Sciatic nerve (tissue), 2 donors: ENCODE data around the gene PLCH2. TPM values are rescaled to one million over a fixed set of nuclear protein-coding genes. Genes with fewer than 3 reads are reported as not detected.

Source experiments
- ATAC-seq: fragments of 200-7000 bp; cut with Tn5 transposase; one replicate; pipeline ENCODE4 v1.9.1; 2020; ENCODE audit warnings: mild to moderate bottlenecking, moderate library complexity
- DNase-seq: peaks from one replicate; pipeline ENCODE4 v3.0.0-alpha.2; 2020; ENCODE audit warnings: low spot score
- intact Hi-C: fragments of 100-400 bp; cut with DNase I; formaldehyde crosslinking; loops from one replicate; pipeline ENCODE4 v1.14.2; 2022
- total RNA-seq: library from RNA; stranded (reverse); fragmentation: NEBNext Ultra II Directional; extraction: Animal tissue kit (Norgen Biotek cat#: 25700); gene quantifications from one replicate; pipeline ENCODE4 v1.2.1, GENCODE V29; 2021
- donor health status: DM: no; HTN: no; CAD: no.
- donor health status: DM: no; HTN: no; CAD: no.

The PLCH2 gene
- total RNA-seq, 1 donor from 2014 or later, result 1.1 TPM

- intact Hi-C loops, result loop anchor here (5.0 kb wide), 1 partner anchor 83 kb away; no protein-coding TSS in a partner anchor
- ATAC-seq (no peak), DNase-seq (no peak)
Observed at GRCh38 chr1:2505461-2505994, 29.4 kb downstream of the PLCH2 start.

- DNase-seq (no peak), ATAC-seq (no peak)
- intact Hi-C loops, result loop anchor here (5.0 kb wide), 1 partner anchor 84 kb away; no protein-coding TSS in a partner anchor
Observed at GRCh38 chr1:2506007-2506860, 30.1 kb downstream of the PLCH2 start.

GRCh38 chr1:2506901-2507565 lies 30.9 kb downstream of the PLCH2 start:
- DNase-seq (no peak), ATAC-seq (peak; percentile 20)
- intact Hi-C loops, result loop anchor here (5.0 kb wide), 1 partner anchor 85 kb away; no protein-coding TSS in a partner anchor

GRCh38 chr1:2507744-2508155 lies 31.7 kb downstream of the PLCH2 start:
- DNase-seq, result no peak
- no peak for ATAC-seq
- intact Hi-C loops, result loop anchor here (5.0 kb wide), 1 partner anchor 85 kb away; no protein-coding TSS in a partner anchor

GRCh38 chr1:2508180-2508579 lies 32.1 kb downstream of the PLCH2 start:
- intact Hi-C loops, result loop anchor here (5.0 kb wide), 1 partner anchor 86 kb away; no protein-coding TSS in a partner anchor
- no peak for ATAC-seq

GRCh38 chr1:2508751-2509150 lies 32.7 kb downstream of the PLCH2 start:
- no peak for DNase-seq
- ATAC-seq, result no peak
- intact Hi-C loops, result loop anchor here (5.0 kb wide), 1 partner anchor 86 kb away; no protein-coding TSS in a partner anchor

More at GRCh38 chr1:2508180-2508579, 32.1 kb downstream of the PLCH2 start:
- no peak for DNase-seq

- DNase-seq (no peak), ATAC-seq (no peak)
- intact Hi-C loops, result loop anchor here (5.0 kb wide), 1 partner anchor 87 kb away; no protein-coding TSS in a partner anchor
Observed at GRCh38 chr1:2509589-2509988, 33.5 kb downstream of the PLCH2 start.

GRCh38 chr1:2510366-2511155 lies 34.5 kb downstream of the PLCH2 start:
- intact Hi-C loops, result no loop called here
- ATAC-seq, result no peak
- DNase-seq, result no peak

GRCh38 chr1:2512862-2513421 lies 36.9 kb downstream of the PLCH2 start:
- intact Hi-C loops, result no loop called here
- no peak for ATAC-seq
- no peak for DNase-seq

GRCh38 chr1:2513939-2514652 lies 38.0 kb downstream of the PLCH2 start:
- no peak for DNase-seq

GRCh38 chr1:2514863-2515762 lies 39.0 kb downstream of the PLCH2 start:
- intact Hi-C loops, result no loop called here
- DNase-seq (no peak), ATAC-seq (no peak)

More at GRCh38 chr1:2513939-2514652, 38.0 kb downstream of the PLCH2 start:
- ATAC-seq, result no peak
- intact Hi-C loops, result no loop called here

- DNase-seq (no peak), ATAC-seq (no peak)
- intact Hi-C loops, result no loop called here
Observed at GRCh38 chr1:2515763-2516080, 39.6 kb downstream of the PLCH2 start.

- no peak for ATAC-seq
- DNase-seq, result no peak
- intact Hi-C loops, result no loop called here
Observed at GRCh38 chr1:2516124-2516523, 40.0 kb downstream of the PLCH2 start.

- DNase-seq (no peak), ATAC-seq (no peak)
- intact Hi-C loops, result no loop called here
Observed at GRCh38 chr1:2516946-2517345, 40.9 kb downstream of the PLCH2 start.

GRCh38 chr1:2517966-2518365 lies 41.9 kb downstream of the PLCH2 start:
- intact Hi-C loops, result no loop called here
- ATAC-seq, result no peak
- DNase-seq, result no peak

- ATAC-seq (no peak), DNase-seq (no peak)
- intact Hi-C loops, result no loop called here
Observed at GRCh38 chr1:2518528-2518927, 42.4 kb downstream of the PLCH2 start.

- DNase-seq (no peak), ATAC-seq (no peak)
- intact Hi-C loops, result no loop called here
Observed at GRCh38 chr1:2519029-2519685, 43.1 kb downstream of the PLCH2 start.
